Fibroblast of lung (primary cell): ENCODE measurements around the gene CFAP92. TPM values are rescaled to one million over a fixed set of nuclear protein-coding genes. Genes with fewer than 3 reads are reported as not detected.

Source experiments
- DNase-seq, 2 donors: peaks; one replicate each; pipeline versions ENCODE4 v3.0.0 to v3.0.0-alpha.2; 2010; ENCODE audit warnings: low read depth in 2 of 2
- H2AFZ ChIP-seq: 2 replicates; pipeline ENCODE4 v1.5.1; 2012; ENCODE audit warnings: low read length, control low read depth, inconsistent platforms
- H3K27ac ChIP-seq: 2 replicates; pipeline ENCODE4 v1.5.1; 2011; ENCODE audit warnings: low read length, control low read depth; ENCODE audit not compliant: insufficient read depth
- H3K27me3 ChIP-seq: 2 replicates; pipeline ENCODE4 v1.5.1; 2011; ENCODE audit warnings: mild to moderate bottlenecking, low read length; ENCODE audit not compliant: control insufficient read depth, insufficient read depth
- H3K36me3 ChIP-seq: 2 replicates; pipeline ENCODE4 v1.5.1; 2011; ENCODE audit warnings: low read length; ENCODE audit not compliant: control insufficient read depth, insufficient read depth
- H3K4me1 ChIP-seq: 2 replicates; pipeline ENCODE4 v1.5.1; 2011; ENCODE audit warnings: low read length; ENCODE audit not compliant: control insufficient read depth, insufficient read depth; ENCODE audit errors: extremely low read depth
- H3K4me2 ChIP-seq: 2 replicates; pipeline ENCODE4 v1.5.1; 2011; ENCODE audit warnings: low read length, control low read depth; ENCODE audit not compliant: insufficient read depth; ENCODE audit errors: extremely low read depth
- H3K4me3 ChIP-seq, 4 experiments: fragments of 200-600 bp in 1 of 4; sonication (generic) in 1 of 4; replicated peaks in 1 of 4; 2 replicates each; pipeline ENCODE4 v1.5.1; 2011 to 2016; ENCODE audit warnings: low read length in 4 of 4, low read depth in 3 of 4, mild to moderate bottlenecking in 3 of 4, control low read depth in 2 of 4, inconsistent platforms in 1 of 4, mixed read lengths in 1 of 4; ENCODE audit not compliant: insufficient read depth in 1 of 4; ENCODE audit errors: control extremely low read depth in 1 of 4
- H3K79me2 ChIP-seq: 2 replicates; pipeline ENCODE4 v1.5.1; 2012; ENCODE audit warnings: mild to moderate bottlenecking, low read length, inconsistent platforms; ENCODE audit not compliant: control insufficient read depth, insufficient read depth
- H3K9ac ChIP-seq: 2 replicates; pipeline ENCODE4 v1.5.1; 2011; ENCODE audit warnings: mild to moderate bottlenecking, low read length, control low read depth; ENCODE audit not compliant: insufficient read depth
- H3K9me3 ChIP-seq: 2 replicates; pipeline ENCODE4 v1.5.1; 2012; ENCODE audit warnings: low read depth, low read length; ENCODE audit not compliant: control insufficient read depth, insufficient read depth
- H4K20me1 ChIP-seq: 2 replicates; pipeline ENCODE4 v1.5.1; 2011; ENCODE audit warnings: low read length; ENCODE audit not compliant: control insufficient read depth, insufficient read depth; ENCODE audit errors: extremely low read depth
- EZH2 ChIP-seq: IDR thresholded peaks from 2 replicates; pipeline ENCODE4 v1.5.1; 2012; ENCODE audit warnings: low read length, control low read depth, mild to moderate bottlenecking; ENCODE audit errors: missing control alignments
- polyA plus RNA-seq, 2 donors: library from polyadenylated mRNA; depleted of rRNA in 1 of 2; stranded (reverse) in 1 of 2; unstranded in 1 of 2; fragments of >200 nt; gene quantifications; 2 replicates each; pipeline ENCODE4 v1.2.1, GENCODE V29; 2011 to 2012; ENCODE audit warnings: missing spikeins in 1 of 2
- total RNA-seq: library from RNA; depleted of rRNA; stranded (reverse); fragments of >200 nt; gene quantifications from 2 replicates; pipeline ENCODE4 v1.2.1, GENCODE V29; 2014
- TF ChIP-seq, protein P1 (sequence below), 2 donors: IDR thresholded peaks in 1 of 2; conservative IDR thresholded peaks in 1 of 2; 1 replicate in 1 of 2; 2 replicates in 1 of 2; pipeline ENCODE4 v1.5.1; 2011 to 2012; ENCODE audit warnings: low read length in 2 of 2, control low read depth in 1 of 2, inconsistent platforms in 1 of 2, low read depth in 1 of 2, mild to moderate bottlenecking in 1 of 2

Gene CFAP92
- total and polyA plus RNA-seq, 2 donors (not counting 1 experiment from before 2014, with no cell fraction given): 0.07 TPM; not detected in 1

DNA sequence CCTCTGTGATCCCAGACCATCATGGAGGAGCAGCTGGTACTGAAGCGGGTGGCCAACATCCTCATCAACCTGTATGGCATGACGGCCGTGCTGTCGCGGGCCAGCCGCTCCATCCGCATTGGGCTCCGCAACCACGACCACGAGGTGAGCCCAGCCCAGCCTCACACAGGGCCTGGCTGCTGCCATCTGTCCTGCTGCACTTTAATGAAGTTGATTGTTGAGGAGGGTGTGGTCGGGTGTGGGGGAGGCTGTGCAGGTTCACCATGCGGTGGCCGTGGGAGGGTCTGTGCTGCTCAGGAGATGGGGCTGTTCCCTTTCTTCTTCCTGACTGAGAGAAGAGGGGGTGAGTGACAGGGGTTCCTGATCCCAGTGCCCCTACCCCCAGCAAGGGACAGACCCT lies 83.9 kb downstream of the CFAP92 start:
- H3K4me1 ChIP-seq: no peaks in the 10 kb centered on the region
- no peak for TF ChIP-seq EZH2
- TF ChIP-seq, protein P1, sequence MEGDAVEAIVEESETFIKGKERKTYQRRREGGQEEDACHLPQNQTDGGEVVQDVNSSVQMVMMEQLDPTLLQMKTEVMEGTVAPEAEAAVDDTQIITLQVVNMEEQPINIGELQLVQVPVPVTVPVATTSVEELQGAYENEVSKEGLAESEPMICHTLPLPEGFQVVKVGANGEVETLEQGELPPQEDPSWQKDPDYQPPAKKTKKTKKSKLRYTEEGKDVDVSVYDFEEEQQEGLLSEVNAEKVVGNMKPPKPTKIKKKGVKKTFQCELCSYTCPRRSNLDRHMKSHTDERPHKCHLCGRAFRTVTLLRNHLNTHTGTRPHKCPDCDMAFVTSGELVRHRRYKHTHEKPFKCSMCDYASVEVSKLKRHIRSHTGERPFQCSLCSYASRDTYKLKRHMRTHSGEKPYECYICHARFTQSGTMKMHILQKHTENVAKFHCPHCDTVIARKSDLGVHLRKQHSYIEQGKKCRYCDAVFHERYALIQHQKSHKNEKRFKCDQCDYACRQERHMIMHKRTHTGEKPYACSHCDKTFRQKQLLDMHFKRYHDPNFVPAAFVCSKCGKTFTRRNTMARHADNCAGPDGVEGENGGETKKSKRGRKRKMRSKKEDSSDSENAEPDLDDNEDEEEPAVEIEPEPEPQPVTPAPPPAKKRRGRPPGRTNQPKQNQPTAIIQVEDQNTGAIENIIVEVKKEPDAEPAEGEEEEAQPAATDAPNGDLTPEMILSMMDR (conservative IDR thresholded peaks at IDR 0.05 in 1 of 2, IDR thresholded peaks at IDR 0.05 in 1 of 2; ENCODE audit: low read depth in 1 of 2, low read length in 2 of 2): no peak
- H4K20me1 ChIP-seq: no peaks in the 10 kb centered on the region
- H2AFZ ChIP-seq: no peak overlapping the region
- H3K79me2 ChIP-seq: no peaks in the 10 kb centered on the region
- no peak overlapping the region for H3K27ac ChIP-seq
- no peaks in the 10 kb centered on the region for H3K9me3 ChIP-seq
- no peak overlapping the region for H3K4me3 ChIP-seq
- no peaks in the 10 kb centered on the region for H3K27me3 ChIP-seq
- peaks cover 24% of the 10 kb centered on the region for H3K36me3 ChIP-seq
- no peak for DNase-seq
- H3K9ac ChIP-seq: no peak overlapping the region
- no peak overlapping the region for H3K4me2 ChIP-seq

DNA sequence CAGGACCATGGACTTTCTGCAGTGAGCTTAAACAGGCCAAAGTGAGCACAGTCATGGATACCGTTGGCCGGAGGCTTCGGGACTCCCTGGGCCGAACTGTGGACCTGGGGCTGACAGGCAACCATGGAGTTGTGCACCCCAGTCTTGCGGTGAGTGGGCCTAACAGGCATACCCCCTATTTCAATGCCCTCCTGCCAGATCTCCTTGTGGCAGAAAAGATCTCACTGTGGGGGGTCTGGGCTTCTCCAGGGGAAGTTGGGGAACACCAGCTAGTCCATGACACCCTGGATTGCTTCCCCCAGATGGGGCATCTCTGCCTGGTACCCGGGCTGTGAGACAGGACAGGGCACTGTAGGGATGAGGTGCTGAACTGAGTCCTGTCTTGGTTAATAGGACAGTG lies 84.9 kb downstream of the CFAP92 start:
- H3K9me3 ChIP-seq: no peaks in the 10 kb centered on the region
- no peak overlapping the region for H3K9ac ChIP-seq
- H2AFZ ChIP-seq: no peak overlapping the region
- no peak overlapping the region for H3K27ac ChIP-seq
- H3K4me2 ChIP-seq: no peak overlapping the region
- no peaks in the 10 kb centered on the region for H3K79me2 ChIP-seq
- H4K20me1 ChIP-seq: no peaks in the 10 kb centered on the region
- H3K4me3 ChIP-seq: no peak overlapping the region
- no peak for DNase-seq
- H3K27me3 ChIP-seq: no peaks in the 10 kb centered on the region
- H3K36me3 ChIP-seq: peaks cover 21% of the 10 kb centered on the region
- TF ChIP-seq, protein P1 (conservative IDR thresholded peaks at IDR 0.05 in 1 of 2, IDR thresholded peaks at IDR 0.05 in 1 of 2; ENCODE audit: low read depth in 1 of 2, low read length in 2 of 2): no peak
- TF ChIP-seq EZH2: no peak
- H3K4me1 ChIP-seq: no peaks in the 10 kb centered on the region

- H3K36me3 ChIP-seq: peaks cover 26% of the 10 kb centered on the region
- TF ChIP-seq EZH2: no peak
- TF ChIP-seq, protein P1 (conservative IDR thresholded peaks at IDR 0.05 in 1 of 2, IDR thresholded peaks at IDR 0.05 in 1 of 2; ENCODE audit: low read depth in 1 of 2, low read length in 2 of 2): no peak
- no peaks in the 10 kb centered on the region for H3K79me2 ChIP-seq
- H3K4me2 ChIP-seq: no peak overlapping the region
- H2AFZ ChIP-seq: no peak overlapping the region
- H3K9ac ChIP-seq: no peak overlapping the region
- H3K9me3 ChIP-seq: no peaks in the 10 kb centered on the region
- H3K27me3 ChIP-seq: no peaks in the 10 kb centered on the region
- H3K4me1 ChIP-seq: no peaks in the 10 kb centered on the region
- DNase-seq: no peak
- H3K4me3 ChIP-seq: no peak overlapping the region
- H4K20me1 ChIP-seq: no peaks in the 10 kb centered on the region
- no peak overlapping the region for H3K27ac ChIP-seq
These were observed 86.0 kb downstream of the CFAP92 start for GRCh38 chr3:128907706-128908445.
